ENCODE results near the gene MAP2. TPM values are rescaled to one million over a fixed set of nuclear protein-coding genes. Genes with fewer than 3 reads are reported as not detected.

The MAP2 gene
- total RNA-seq, 4 donors from 2014 or later: 18.9 to 36.4 (median 25.3) TPM

DNA sequence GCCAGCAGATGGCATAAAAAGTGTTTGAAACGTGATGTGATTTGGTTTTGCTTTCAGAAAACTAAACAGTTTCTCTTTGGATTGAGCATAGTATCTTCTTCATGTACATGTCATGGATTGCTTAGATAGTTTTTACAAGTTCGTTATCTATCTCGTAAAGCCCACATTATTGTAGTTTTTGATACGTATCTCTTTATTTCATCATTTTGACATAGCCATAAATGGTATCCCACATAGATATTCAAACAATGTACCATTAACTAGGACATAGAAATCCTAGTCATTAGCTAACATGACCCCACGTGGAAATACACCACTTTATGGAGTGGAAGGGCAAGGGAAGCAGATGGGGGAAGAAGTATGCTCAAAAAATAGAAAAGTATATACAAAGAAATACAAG, 93.6 kb downstream of the MAP2 start:
- DNase-seq (ENCODE audit: low spot score) (no peak), ATAC-seq (ENCODE audit: low FRiP score) (no peak)
- TF ChIP-seq CTCF (IDR thresholded peaks at IDR 0.05): no peak

- ATAC-seq (ENCODE audit: low FRiP score) (no peak), DNase-seq (ENCODE audit: low spot score) (no peak)
- TF ChIP-seq CTCF (IDR thresholded peaks at IDR 0.05): no peak
Measured at GRCh38 chr2:209519271-209519670, 95.4 kb downstream of the MAP2 start.

- no peak for ATAC-seq (ENCODE audit: low FRiP score)
- TF ChIP-seq CTCF (IDR thresholded peaks at IDR 0.05): no peak
- DNase-seq (ENCODE audit: low spot score): no peak
Measured at GRCh38 chr2:209519906-209520305, 96.1 kb downstream of the MAP2 start.

DNA sequence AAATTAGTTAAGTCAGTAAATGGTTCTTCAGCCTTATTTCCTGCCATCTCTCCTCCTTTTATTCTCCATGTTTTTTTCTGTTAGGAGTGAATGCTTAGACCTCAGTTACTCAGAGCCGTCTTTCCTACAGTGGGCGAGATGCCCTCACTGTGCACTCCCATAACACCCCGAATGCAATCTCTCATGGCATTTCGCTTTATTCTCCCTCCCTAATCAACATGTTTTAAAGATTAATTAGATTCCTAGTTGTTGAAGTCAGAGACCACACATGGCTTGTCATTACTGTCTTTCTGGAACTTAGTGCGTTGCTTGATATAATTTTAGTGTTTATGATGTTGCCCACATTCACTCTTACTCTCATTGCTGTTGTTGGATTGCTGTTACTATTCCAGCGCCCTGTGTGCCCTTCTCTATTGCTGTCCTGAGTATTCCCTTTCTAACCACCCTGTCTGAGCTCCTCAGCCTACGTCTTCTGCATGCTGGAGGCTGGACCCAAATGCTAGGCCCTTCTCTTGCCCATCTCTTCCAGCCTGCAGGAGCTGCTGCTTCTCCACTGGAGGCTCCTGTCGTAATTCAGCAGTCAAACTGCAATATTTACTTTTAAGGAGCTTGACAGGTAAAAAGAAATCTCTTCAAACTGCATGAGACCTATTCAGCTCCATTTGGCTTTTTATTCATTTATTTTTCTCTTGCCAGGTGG, 99.3 kb downstream of the MAP2 start:
- no peak for TF ChIP-seq CTCF (IDR thresholded peaks at IDR 0.05)
- ATAC-seq (ENCODE audit: low FRiP score) (no peak), DNase-seq (ENCODE audit: low spot score) (no peak)

GRCh38 chr2:209523867-209524266, 100.0 kb downstream of the MAP2 start:
- ATAC-seq (ENCODE audit: low FRiP score) (no peak), DNase-seq (ENCODE audit: low spot score) (no peak)
- no peak for TF ChIP-seq CTCF (IDR thresholded peaks at IDR 0.05)

DNA sequence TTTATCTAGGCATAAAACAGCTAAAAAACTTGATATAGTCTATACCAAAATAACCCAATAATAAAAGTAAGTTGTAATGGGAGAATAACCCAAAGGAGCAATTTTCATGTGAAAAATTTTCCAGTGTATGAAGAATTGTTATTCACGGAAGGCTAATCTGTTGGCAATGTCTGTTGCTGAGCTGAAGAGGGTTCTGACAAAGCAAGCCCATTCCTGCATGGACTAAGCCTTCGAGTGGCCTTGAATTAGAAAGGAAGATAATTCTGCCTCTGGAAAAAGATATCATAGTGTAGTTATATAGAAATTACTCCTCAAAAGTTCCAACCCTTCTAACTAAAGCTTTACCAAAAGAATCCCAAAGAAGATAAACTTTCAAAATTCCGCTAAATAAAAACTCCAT, 101.5 kb downstream of the MAP2 start:
- no peak for TF ChIP-seq CTCF (IDR thresholded peaks at IDR 0.05)
- ATAC-seq (ENCODE audit: low FRiP score) (no peak), DNase-seq (ENCODE audit: low spot score) (no peak)

- TF ChIP-seq CTCF (IDR thresholded peaks at IDR 0.05): no peak
- no peak for DNase-seq (ENCODE audit: low spot score)
Measured at GRCh38 chr2:209525834-209526281, 102.0 kb downstream of the MAP2 start.

More at GRCh38 chr2:209525834-209526281, 102.0 kb downstream of the MAP2 start:
- peak; percentile 70 for ATAC-seq (ENCODE audit: low FRiP score)
